Right lung (tissue), 5 donors: ENCODE data around the gene OTUB2. TPM values are rescaled to one million over a fixed set of nuclear protein-coding genes. Genes with fewer than 3 reads are reported as not detected.
"Not testable (repeated sequence)": the region's sequence is repeated elsewhere in the genome, so short reads cannot be mapped to it uniquely, and the experiment has no call there.

ENCODE experiments used
- DNase-seq, 2 donors: peaks; one replicate each; pipeline ENCODE4 v3.0.0-alpha.2; 2013
- polyA plus RNA-seq, 5 donors: library from polyadenylated mRNA; unstranded; fragments of 120-200 nt; gene quantifications; one replicate each; pipeline versions ENCODE4 v1.2.1 to v1.2.3, GENCODE V29; 2013; ENCODE audit warnings: inconsistent platforms in 1 of 5, low replicate concordance in 1 of 5; ENCODE audit not compliant: insufficient read length in 5 of 5, insufficient read depth in 1 of 5

The OTUB2 gene
- polyA plus RNA-seq, 5 donors, result 3.3 to 4.3 (median 3.6) TPM

GRCh38 chr14:94052662-94053061 lies 26.5 kb downstream of the OTUB2 start:
- no peak for DNase-seq

GRCh38 chr14:94054401-94054800 lies 28.3 kb downstream of the OTUB2 start:
- no peak for DNase-seq

DNA sequence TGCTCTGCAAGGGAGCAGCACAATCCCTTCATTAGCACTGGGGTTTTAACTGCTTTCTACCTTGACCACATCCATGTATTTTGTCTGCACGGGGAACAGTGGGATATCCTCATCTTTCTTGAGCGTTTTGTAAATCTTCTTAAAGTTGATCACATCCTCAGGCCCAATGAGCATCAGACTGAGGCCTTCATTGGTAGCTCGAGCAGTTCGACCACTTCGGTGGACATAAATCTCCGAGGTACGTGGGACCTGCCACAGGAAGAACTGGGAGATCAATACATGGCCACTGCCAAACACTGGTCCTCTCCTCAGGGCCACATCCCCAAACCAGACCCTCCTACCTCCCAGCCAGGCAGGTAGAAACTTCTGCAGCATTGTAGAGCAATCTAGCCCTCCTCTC lies 28.8 kb downstream of the OTUB2 start:
- no peak for DNase-seq

DNA sequence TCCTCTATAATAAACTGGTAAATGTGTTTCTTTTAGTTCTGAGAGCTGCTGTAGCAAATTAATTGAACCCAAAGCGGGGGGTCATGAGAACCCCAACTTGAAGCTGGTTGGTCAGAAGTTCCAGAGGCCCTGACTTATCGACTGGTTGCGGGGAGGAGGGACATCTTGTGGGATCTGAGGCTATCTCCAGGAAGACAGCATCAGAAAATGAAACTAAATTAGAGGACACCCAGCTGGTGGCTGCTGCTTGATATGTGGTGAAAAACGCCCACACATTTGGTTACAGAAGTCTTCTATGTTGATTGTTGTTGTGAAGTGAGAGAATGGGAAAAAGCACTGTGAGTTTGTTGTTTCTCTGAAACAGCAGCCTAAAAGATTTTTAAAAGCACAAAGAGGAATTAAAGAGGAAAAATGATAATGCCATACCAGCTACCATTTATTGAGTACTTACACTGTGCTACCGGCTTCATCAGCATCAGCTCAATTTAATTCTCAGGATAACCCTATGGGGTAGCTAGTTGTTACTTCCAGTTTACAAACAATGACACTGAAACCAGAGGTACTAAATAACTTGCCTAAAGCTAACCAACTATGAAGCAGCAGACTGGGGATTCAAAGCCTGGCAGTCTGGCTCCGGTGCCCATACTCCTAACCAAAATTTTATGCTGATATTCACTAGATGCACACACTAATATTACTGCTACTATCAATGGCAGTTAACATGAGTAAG lies 30.6 kb downstream of the OTUB2 start:
- no peak for DNase-seq

DNA sequence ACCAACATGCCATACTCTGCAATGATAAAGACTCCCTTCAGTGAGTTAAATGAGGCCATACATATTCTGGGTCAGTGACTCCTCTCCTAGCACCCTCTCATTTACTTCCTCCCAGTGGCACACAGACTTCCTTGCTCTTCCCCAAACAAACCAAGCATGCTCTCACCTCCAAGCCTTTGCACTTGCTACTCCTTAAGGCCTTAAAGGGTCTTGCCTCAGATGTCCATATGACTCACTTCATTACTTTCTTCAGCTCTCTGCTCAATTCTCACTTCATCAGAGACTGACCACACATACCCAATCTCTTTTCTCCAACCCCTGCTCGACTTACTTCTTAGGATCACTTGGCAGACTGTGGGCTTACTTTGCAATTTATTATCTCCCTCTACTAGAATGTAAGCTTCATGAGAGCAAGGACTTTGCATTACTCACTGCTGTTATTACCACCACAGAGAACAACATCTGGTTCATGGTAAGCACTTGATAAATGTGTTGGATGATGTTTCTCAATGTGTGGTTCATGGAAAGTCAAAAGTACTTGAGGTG lies 32.1 kb downstream of the OTUB2 start:
- no peak for DNase-seq

GRCh38 chr14:94058674-94059138 lies 32.6 kb downstream of the OTUB2 start:
- DNase-seq, result no peak

GRCh38 chr14:94059998-94060397 lies 33.9 kb downstream of the OTUB2 start:
- DNase-seq, result no peak

GRCh38 chr14:94062344-94062940 lies 36.3 kb downstream of the OTUB2 start:
- no peak for DNase-seq

DNA sequence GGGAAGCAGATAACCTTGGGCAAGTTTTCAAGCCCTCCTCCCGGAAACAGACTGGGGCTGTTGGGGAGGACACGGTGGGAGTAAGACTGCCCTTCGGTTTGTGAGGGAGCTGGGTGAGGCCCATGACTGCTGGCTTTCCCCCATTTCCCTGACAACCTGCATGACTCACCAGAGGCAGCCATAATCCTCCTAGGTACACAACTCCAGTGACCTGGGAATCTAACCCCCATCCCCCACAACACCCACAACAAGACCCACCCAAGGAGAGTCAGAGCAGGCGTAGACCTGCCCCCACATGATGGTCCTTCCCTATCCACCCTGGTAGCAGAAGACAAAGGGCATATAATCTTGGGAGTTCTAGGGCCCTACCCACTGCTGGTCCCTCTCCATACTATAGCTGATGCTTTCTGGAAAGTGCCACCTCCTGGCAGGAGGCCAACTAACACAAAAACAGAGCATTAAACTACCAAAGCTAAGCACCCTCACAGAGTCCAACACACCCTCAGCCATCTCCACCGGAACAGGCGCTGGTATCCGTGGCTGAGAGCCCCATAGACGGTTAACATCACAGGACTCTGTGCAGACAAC lies 40.0 kb downstream of the OTUB2 start:
- DNase-seq, result no peak

DNA sequence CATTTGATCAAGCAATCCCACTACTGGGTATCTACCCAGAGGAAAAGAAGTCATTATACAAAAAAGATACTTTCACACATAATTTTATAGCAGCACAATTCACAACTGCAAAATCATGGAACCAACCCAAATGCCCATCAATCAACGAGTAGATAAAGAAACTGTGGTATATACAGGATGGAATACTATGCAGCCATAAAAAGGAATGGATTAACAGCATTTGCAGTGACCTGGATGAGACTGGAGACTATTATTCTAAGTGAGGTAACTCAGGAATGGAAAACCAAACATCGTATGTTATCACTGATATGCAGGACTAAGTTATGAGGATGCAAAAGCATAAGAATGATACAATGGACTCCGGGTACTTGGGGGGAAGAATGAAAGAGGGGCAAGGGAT lies 45.9 kb downstream of the OTUB2 start:
- DNase-seq, result not testable (repeated sequence)

DNA sequence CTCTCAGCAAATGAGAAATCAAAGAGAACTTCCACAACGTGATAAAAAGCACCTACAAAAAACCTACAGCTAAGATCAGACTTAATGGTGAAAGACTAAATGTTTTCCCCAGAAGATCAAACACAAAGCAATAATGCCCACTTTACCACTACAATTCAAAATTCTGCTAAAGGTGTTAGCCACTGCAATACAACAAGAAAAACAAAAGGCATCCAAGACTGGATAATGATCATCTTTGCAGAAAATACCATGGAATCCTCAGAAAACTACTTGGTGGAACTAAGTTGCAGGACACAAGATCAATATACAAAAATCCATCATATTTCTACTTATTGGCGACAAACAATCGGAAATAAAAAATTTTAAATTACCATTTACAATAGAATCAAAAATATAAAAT lies 48.4 kb downstream of the OTUB2 start:
- DNase-seq, result no peak

GRCh38 chr14:94075008-94075407 lies 48.9 kb downstream of the OTUB2 start:
- no peak for DNase-seq

DNA sequence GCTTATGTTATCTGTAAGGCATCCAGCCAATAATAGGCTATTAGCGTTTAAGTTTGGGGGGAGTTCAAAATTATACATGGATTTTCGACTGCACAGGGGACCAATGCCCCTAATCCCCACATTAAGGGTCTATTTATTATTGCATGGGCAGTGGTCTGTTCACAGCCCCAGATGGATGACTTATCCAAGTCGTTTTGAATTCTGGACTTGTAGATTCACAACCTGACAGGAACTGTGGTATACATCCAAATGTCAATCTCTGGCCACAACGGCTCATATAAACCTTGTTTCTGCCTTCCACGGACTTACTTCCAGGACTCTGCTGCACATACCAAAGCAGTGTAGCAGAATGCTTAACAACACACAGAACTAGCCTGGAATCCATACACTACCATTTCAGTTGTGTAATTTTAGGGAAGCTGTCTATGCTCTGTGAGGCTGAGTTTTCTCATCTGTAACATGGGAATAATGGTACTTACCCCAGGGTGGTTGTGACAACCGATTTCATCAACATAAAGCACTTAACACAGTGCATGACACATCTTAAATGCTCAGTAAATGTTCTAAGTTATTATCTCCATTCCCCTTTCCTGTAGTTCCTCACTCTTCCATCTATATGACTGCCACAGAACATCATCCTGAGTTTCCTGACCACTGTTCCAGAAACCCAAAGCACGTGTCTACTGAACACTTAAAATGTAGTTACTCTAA lies 51.1 kb downstream of the OTUB2 start:
- no peak for DNase-seq

GRCh38 chr14:94077823-94078222 lies 51.7 kb downstream of the OTUB2 start:
- DNase-seq, result no peak

DNA sequence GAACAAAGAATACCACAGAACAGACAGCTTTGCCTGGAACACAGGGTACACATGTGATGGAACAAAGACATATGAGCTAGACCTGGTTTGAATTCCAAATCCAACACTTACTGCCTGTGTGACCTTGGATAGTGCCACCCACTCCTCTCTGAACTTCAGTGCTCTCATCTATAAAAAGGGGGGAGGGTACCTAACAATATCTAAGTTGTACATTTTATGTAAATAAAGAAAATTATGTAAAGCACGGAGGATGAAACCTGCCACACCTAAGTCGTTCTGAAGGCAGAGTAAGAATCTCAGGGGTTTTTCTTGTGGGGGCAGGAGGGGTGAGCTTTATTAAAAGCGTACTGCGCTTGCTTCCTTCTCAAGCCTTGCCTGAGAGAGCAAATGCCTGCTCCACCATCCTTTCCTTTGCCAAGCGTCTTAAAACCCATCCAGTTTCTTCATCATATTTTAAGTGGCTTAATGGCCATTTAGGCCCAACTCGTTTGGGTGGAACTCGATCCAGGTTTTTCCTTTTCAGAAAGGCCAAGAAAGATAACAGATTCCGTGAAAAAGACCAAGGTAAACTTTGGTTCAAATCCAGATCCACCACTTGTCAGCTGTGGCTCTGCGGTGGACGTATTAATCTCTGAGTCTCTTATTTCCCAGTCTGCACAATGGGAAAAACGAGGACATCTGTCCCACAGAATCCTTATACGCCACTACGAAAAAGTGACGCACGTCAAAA lies 53.9 kb downstream of the OTUB2 start:
- peak in 1 of 2 donors; percentile 24 for DNase-seq

- peak; percentile 94 to 95 for DNase-seq
Observed at GRCh38 chr14:94080621-94081385, 54.7 kb downstream of the OTUB2 start, which contains the start of the genes DDX24 and IFI27L1. TSS of gene DDX24 (minus strand) at chr14:94081202. CDS start at chr14:94079742, 1,460 bp downstream. TSS of gene IFI27L1 (plus strand) at chr14:94081310. CDS start at chr14:94096938, 15,628 bp downstream.

GRCh38 chr14:94081386-94081820 lies 55.3 kb downstream of the OTUB2 start:
- DNase-seq, result no peak

GRCh38 chr14:94087891-94088290 lies 61.8 kb downstream of the OTUB2 start:
- DNase-seq, result no peak

GRCh38 chr14:94088516-94088915 lies 62.4 kb downstream of the OTUB2 start:
- DNase-seq, result no peak

DNA sequence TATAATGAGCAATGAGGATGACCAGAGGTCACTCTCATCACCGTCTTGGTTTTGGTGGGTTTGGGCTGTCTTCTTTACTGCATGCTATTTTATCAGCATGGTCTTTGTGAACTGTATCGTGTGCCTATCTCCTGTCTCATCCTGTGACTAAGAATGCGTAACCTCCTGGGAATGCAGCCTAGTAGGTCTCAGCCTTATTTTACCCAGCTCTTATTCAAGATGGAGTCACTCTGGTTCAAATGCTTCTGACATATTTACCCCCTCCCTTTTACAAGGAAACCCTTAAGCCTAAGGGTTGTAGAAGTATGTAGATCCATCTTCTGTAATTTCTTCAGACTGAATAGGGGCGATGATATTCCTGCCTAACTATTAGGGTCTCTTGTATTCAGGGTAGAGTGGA lies 63.3 kb downstream of the OTUB2 start:
- DNase-seq, result no peak
